Esophagus squamous epithelium (tissue), 5 donors: Measurements from ENCODE around the gene ATL2. TPM values are rescaled to one million over a fixed set of nuclear protein-coding genes. Genes with fewer than 3 reads are reported as not detected.

Source experiments
- DNase-seq: peaks from one replicate; lab custom pipeline; 2025; lab: John Stamatoyannopoulos, UW
- H3K27ac ChIP-seq, 4 donors: fragments of 200-600 bp; sonication (generic); one replicate each; pipeline ENCODE4 v1.5.1; 2016 to 2019; ENCODE audit warnings: mild to moderate bottlenecking in 1 of 4
- H3K27me3 ChIP-seq, 4 donors: fragments of 200-600 bp; sonication (generic); 1 replicate in 3 of 4; 2 replicates in 1 of 4; pipeline versions ENCODE4 v1.5.1 to v1.6.0; 2017 to 2021; ENCODE audit warnings: antibody characterized with exemption in 1 of 4
- H3K36me3 ChIP-seq, 3 donors: fragments of 200-600 bp; sonication (generic); one replicate each; pipeline ENCODE4 v1.5.1; 2016 to 2019
- H3K4me1 ChIP-seq, 3 donors: fragments of 200-600 bp; sonication (generic); one replicate each; pipeline ENCODE4 v1.5.1; 2017 to 2019
- H3K4me3 ChIP-seq, 4 donors: fragments of 200-600 bp; sonication (generic); 1 replicate in 3 of 4; 2 replicates in 1 of 4; pipeline ENCODE4 v1.5.1; 2016 to 2019; ENCODE audit warnings: mild to moderate bottlenecking in 2 of 4, moderate library complexity in 1 of 4
- H3K9me3 ChIP-seq, 3 donors: fragments of 200-600 bp; sonication (generic); one replicate each; pipeline ENCODE4 v1.5.1; 2016 to 2019
- POLR2A ChIP-seq, 4 donors: fragments of 450-650 bp; IDR thresholded peaks; one replicate each; pipeline ENCODE4 v1.6.1; 2017; ENCODE audit warnings: antibody characterized with exemption in 4 of 4, mild to moderate bottlenecking in 4 of 4, moderate library complexity in 3 of 4
- WGBS, 2 donors: methylation state at CpG; one replicate each; pipeline ENCODE4 v1.1.5; 2018; 5-methylcytosine and 5-hydroxymethylcytosine counted together
- intact Hi-C: fragments of 100-400 bp; cut with DNase I; formaldehyde crosslinking; loops from one replicate; pipeline ENCODE4 v1.15.0; 2022
- total RNA-seq, 4 donors: library from RNA; depleted of rRNA; stranded (reverse); fragments of >200 nt; gene quantifications; one replicate each; pipeline ENCODE4 v1.1.0, GENCODE V29; 2016
- TF ChIP-seq, protein P1 (sequence below), 6 experiments: fragments of 450-650 bp in 4 of 6; fragments of 200-600 bp in 2 of 6; sonication (generic) in 2 of 6; IDR thresholded peaks; one replicate each; pipeline ENCODE4 v1.5.1; 2016 to 2019; ENCODE audit warnings: antibody characterized with exemption in 6 of 6, mild to moderate bottlenecking in 4 of 6, moderate library complexity in 4 of 6
- donor health status: DM: yes; HTN: yes; CAD: no.

The ATL2 gene
- total RNA-seq, 4 donors from 2014 or later: 65.2 to 178 (median 91.3) TPM

DNA sequence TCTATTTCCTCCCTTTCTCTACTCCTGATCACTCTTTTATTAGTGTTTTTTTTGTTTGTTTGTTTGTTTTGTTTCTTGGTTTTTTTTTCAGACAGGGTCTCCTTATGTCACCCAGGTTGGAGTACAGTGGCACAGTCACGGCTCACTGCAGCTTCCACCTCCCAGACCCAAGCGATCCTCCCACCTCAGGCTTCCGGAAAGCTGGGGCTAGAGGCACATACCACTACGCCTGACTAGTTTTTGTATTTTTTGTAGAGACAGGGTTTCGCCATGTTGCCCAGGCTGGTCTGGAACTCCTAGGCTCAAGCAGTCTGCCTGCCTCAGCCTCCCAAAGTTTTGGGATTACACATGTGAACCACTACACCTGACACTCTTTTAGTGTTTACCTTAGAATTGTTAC is 122.3 kb downstream of the ATL2 start:
- H3K36me3 ChIP-seq: no peaks in the 10 kb centered on the region
- H3K27me3 ChIP-seq: peaks cover 0 to 2% (median 0%) of the 10 kb centered on the region in 4 donors
- H3K27ac ChIP-seq: no peak overlapping the region
- no peak for DNase-seq
- no peaks in the 10 kb centered on the region for H3K4me1 ChIP-seq
- no peak for TF ChIP-seq POLR2A (IDR thresholded peaks at IDR 0.05)
- TF ChIP-seq, protein P1, sequence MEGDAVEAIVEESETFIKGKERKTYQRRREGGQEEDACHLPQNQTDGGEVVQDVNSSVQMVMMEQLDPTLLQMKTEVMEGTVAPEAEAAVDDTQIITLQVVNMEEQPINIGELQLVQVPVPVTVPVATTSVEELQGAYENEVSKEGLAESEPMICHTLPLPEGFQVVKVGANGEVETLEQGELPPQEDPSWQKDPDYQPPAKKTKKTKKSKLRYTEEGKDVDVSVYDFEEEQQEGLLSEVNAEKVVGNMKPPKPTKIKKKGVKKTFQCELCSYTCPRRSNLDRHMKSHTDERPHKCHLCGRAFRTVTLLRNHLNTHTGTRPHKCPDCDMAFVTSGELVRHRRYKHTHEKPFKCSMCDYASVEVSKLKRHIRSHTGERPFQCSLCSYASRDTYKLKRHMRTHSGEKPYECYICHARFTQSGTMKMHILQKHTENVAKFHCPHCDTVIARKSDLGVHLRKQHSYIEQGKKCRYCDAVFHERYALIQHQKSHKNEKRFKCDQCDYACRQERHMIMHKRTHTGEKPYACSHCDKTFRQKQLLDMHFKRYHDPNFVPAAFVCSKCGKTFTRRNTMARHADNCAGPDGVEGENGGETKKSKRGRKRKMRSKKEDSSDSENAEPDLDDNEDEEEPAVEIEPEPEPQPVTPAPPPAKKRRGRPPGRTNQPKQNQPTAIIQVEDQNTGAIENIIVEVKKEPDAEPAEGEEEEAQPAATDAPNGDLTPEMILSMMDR (IDR thresholded peaks at IDR 0.05): no peak
- H3K9me3 ChIP-seq: no peaks in the 10 kb centered on the region
- no peak overlapping the region for H3K4me3 ChIP-seq
- WGBS, 2 donors: 88 to 100% methylated on average over 3 to 5 of the region's 5 CpGs
- intact Hi-C loops: no loop called here

DNA sequence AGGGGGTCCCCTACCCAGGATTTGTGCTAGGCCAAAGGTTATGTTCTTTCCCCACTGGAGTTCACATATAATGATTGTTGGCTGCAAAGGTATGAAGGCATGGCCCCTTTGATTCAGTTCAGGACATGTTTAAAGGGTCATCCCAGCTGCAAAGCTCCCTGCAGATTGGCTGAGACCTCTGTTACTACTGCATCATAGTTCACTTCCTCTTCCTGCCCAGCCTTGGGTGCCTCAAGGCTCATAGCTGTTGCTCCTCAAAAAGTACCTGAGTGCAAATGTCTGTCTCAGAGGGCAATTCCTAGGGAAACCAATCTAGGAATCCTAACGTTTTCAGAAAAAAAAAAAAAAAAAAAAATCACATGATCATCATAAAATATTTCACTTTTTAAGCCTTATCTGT is 125.1 kb downstream of the ATL2 start:
- no peak for TF ChIP-seq POLR2A (IDR thresholded peaks at IDR 0.05)
- TF ChIP-seq, protein P1 (IDR thresholded peaks at IDR 0.05): no peak
- Histone ChIP-seq H3K36me3 (no peaks in the 10 kb centered on the region), H3K27me3 (no peaks in the 10 kb centered on the region), H3K9me3 (no peaks in the 10 kb centered on the region), H3K4me1 (no peaks in the 10 kb centered on the region), H3K27ac (no peak overlapping the region), H3K4me3 (no peak overlapping the region)
- intact Hi-C loops: no loop called here
- no peak for DNase-seq
- WGBS, 2 donors: 45 to 50% methylated on average over 1 of the region's 1 CpG

DNA sequence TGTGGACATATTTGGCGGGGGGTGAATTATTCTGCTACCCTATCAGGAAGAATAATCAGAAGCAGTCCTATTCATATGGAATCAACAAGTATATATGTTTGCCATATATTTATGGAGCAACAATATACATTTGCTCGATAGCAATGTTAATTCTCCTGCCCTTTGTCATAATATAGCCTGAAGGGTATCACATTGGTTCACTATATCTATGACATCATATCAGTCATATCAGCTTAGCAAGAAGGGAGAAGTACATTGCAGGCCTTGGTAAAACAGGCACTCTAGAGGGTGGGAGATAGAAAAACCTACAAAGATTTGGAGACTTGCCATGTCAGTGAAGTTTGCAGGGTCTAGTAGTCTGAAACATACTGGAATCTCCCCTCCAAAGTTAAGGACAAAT is 128.4 kb downstream of the ATL2 start:
- Histone ChIP-seq H3K27me3 (no peaks in the 10 kb centered on the region), H3K9me3 (no peaks in the 10 kb centered on the region), H3K4me3 (no peak overlapping the region), H3K36me3 (no peaks in the 10 kb centered on the region), H3K4me1 (peaks cover 0 to 14% (median 4%) of the 10 kb centered on the region in 3 donors), H3K27ac (no peak overlapping the region)
- TF ChIP-seq, protein P1 (IDR thresholded peaks at IDR 0.05): no peak
- no peak for TF ChIP-seq POLR2A (IDR thresholded peaks at IDR 0.05)
- WGBS, 2 donors: 76 to 94% methylated on average over 2 of the region's 2 CpGs
- DNase-seq: no peak
- intact Hi-C loops: no loop called here

DNA sequence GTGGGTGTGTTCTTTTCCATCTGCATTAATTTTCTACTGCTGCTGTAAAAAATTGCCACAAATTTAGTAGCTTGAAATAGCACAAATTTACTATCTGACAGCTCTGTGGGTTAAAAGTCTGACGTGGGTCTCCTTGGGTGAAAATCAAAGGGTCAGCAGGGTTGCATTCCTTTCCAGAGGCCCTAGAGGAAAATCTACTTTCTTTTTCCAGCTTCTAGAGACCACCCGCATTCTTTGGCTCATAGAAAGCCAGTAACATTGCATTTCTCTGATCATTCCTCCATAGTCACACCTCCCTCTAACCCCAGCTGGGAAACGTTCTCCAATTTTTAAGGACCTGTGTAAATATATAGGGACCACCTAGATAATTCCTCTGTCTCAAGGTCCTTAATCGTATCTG is 128.8 kb downstream of the ATL2 start:
- Histone ChIP-seq H3K4me3 (no peak overlapping the region), H3K27me3 (no peaks in the 10 kb centered on the region), H3K36me3 (no peaks in the 10 kb centered on the region), H3K4me1 (peaks cover 0 to 14% (median 4%) of the 10 kb centered on the region in 3 donors), H3K27ac (no peak overlapping the region), H3K9me3 (no peaks in the 10 kb centered on the region)
- 73 to 85% methylated on average over 4 of the region's 4 CpGs for WGBS, 2 donors
- TF ChIP-seq, protein P1 (IDR thresholded peaks at IDR 0.05): no peak
- no peak for TF ChIP-seq POLR2A (IDR thresholded peaks at IDR 0.05)
- intact Hi-C loops: no loop called here
- DNase-seq: no peak

DNA sequence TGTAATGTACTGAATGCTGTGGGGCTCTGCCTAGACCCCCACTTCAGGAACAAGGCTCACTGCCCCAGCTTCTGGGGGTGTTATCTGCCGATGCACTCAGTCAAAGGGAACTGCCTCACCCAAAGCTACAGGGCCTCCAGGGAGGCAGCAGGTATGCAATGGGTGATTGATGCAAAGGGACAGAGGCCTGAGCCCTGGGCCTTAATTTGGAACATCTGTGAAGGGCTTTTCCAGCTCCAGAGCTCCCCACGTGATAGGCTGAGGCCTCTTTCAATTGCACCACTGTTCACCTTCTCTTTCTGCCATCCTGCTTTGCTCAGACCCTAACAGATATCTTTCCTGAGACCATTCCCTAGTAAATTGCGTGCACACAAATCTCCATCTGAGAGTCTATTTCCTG is 131.0 kb downstream of the ATL2 start:
- Histone ChIP-seq H3K9me3 (no peaks in the 10 kb centered on the region), H3K27ac (no peak overlapping the region), H3K4me3 (no peak overlapping the region), H3K4me1 (peaks cover 0 to 14% (median 4%) of the 10 kb centered on the region in 3 donors), H3K36me3 (no peaks in the 10 kb centered on the region), H3K27me3 (peaks cover 0 to 1% (median 0%) of the 10 kb centered on the region in 4 donors)
- intact Hi-C loops: no loop called here
- no peak for DNase-seq
- 89 to 93% methylated on average over 2 to 3 of the region's 3 CpGs for WGBS, 2 donors
- TF ChIP-seq, protein P1 (IDR thresholded peaks at IDR 0.05): no peak
- TF ChIP-seq POLR2A (IDR thresholded peaks at IDR 0.05): no peak
